B cell (primary cell): ENCODE measurements around the gene ADAM12. TPM values are rescaled to one million over a fixed set of nuclear protein-coding genes. Genes with fewer than 3 reads are reported as not detected.
"Not testable (repeated sequence)": the region's sequence is repeated elsewhere in the genome, so short reads cannot be mapped to it uniquely, and the experiment has no call there.

ENCODE experiments used
- ATAC-seq: fragments of 200-7000 bp; cut with Tn5 transposase; one replicate; pipeline ENCODE4 v1.10.0; 2021; ENCODE audit warnings: low read depth, mild to moderate bottlenecking, moderate number of reproducible peaks, moderate library complexity
- CTCF ChIA-PET: fragments of 350-600 bp; sonication (Branson Sonifier 250); formaldehyde crosslinking; loops from one replicate; lab custom pipeline; 2021; ENCODE audit warnings: antibody characterized with exemption, inconsistent platforms; lab: Charles Lee
- POLR2A ChIA-PET: fragments of 350-600 bp; sonication (Branson Sonifier 250); formaldehyde crosslinking; loops from one replicate; lab custom pipeline; 2021; ENCODE audit warnings: antibody characterized with exemption; lab: Charles Lee
- DNase-seq: peaks from one replicate; pipeline ENCODE4 v3.0.0; 2013
- H2AFZ ChIP-seq: 2 replicates; pipeline ENCODE4 v1.6.1; 2012; ENCODE audit warnings: mild to moderate bottlenecking, low read depth, low read length; ENCODE audit not compliant: insufficient read depth, poor library complexity, severe bottlenecking
- H3K27ac ChIP-seq, 2 donors: 1 replicate in 1 of 2; 2 replicates in 1 of 2; pipeline ENCODE4 v1.5.1; 2012 to 2013; ENCODE audit warnings: low read length in 2 of 2, mild to moderate bottlenecking in 2 of 2, moderate library complexity in 1 of 2
- H3K27me3 ChIP-seq, 4 experiments: fragments of 200-600 bp in 1 of 4; sonication (generic) in 1 of 4; replicated peaks in 1 of 4; 1 replicate in 2 of 4; 2 replicates in 2 of 4; pipeline versions ENCODE4 v1.6.1 to v1.7.0; 2013 to 2016; ENCODE audit warnings: low read length in 3 of 4, mild to moderate bottlenecking in 2 of 4, mixed read lengths in 1 of 4, moderate library complexity in 1 of 4; ENCODE audit not compliant: insufficient read depth in 4 of 4, control insufficient read depth in 3 of 4; ENCODE audit errors: control extremely low read depth in 1 of 4
- H3K36me3 ChIP-seq, 2 experiments: replicated peaks in 1 of 2; 1 replicate in 1 of 2; 2 replicates in 1 of 2; pipeline versions ENCODE4 v1.6.1 to v1.7.1; 2013; ENCODE audit warnings: low read length in 1 of 2; ENCODE audit not compliant: insufficient read depth in 2 of 2, control insufficient read depth in 1 of 2; ENCODE audit errors: control extremely low read depth in 1 of 2, extremely low read depth in 1 of 2
- H3K4me1 ChIP-seq, 2 donors: fragments of 200-600 bp in 1 of 2; sonication (generic) in 1 of 2; 1 replicate in 1 of 2; 2 replicates in 1 of 2; pipeline versions ENCODE4 v1.5.1 to v1.6.1; 2013 to 2017; ENCODE audit warnings: low read length in 2 of 2; ENCODE audit not compliant: control insufficient read depth in 2 of 2, insufficient read depth in 2 of 2
- H3K4me2 ChIP-seq: replicated peaks from 2 replicates; pipeline ENCODE3; 2012; ENCODE audit warnings: mild to moderate bottlenecking, low read depth, low read length; ENCODE audit not compliant: poor library complexity, severe bottlenecking
- H3K4me3 ChIP-seq, 5 experiments: fragments of 200-600 bp in 1 of 5; sonication (generic) in 1 of 5; 1 replicate in 3 of 5; 2 replicates in 2 of 5; pipeline versions ENCODE4 v1.5.1 to v1.7.0; 2011 to 2016; ENCODE audit warnings: low read length in 4 of 5, mild to moderate bottlenecking in 4 of 5, low read depth in 2 of 5, control low read depth in 1 of 5, moderate library complexity in 1 of 5; ENCODE audit not compliant: insufficient read depth in 1 of 5; ENCODE audit errors: control extremely low read depth in 1 of 5, extremely low read depth in 1 of 5
- H3K79me2 ChIP-seq: fragments of 200-600 bp; sonication (generic); one replicate; pipeline ENCODE4 v1.6.0; 2016; ENCODE audit warnings: low read length; ENCODE audit not compliant: control insufficient read depth, insufficient read depth
- H3K9ac ChIP-seq: fragments of 200-600 bp; sonication (generic); 2 replicates; pipeline ENCODE4 v1.6.1; 2017; ENCODE audit warnings: mild to moderate bottlenecking, low read length, moderate library complexity
- H3K9me3 ChIP-seq, 3 donors: one replicate each; pipeline versions ENCODE4 v1.6.1 to v1.7.1; 2013; ENCODE audit warnings: low read length in 2 of 3; ENCODE audit not compliant: control insufficient read depth in 2 of 3, insufficient read depth in 1 of 3; ENCODE audit errors: control extremely low read depth in 1 of 3
- H4K20me1 ChIP-seq: 2 replicates; pipeline ENCODE4 v1.6.0; 2012; ENCODE audit warnings: mild to moderate bottlenecking, low read length; ENCODE audit not compliant: insufficient read depth, control insufficient read depth, poor library complexity, severe bottlenecking
- H3K27ac Mint-ChIP-seq: one replicate; pipeline ENCODE4 v1.8.0; 2021; ENCODE audit warnings: mixed read lengths
- H3K27me3 Mint-ChIP-seq: one replicate; pipeline ENCODE4 v1.8.0; 2021; ENCODE audit warnings: mixed read lengths
- H3K4me1 Mint-ChIP-seq: one replicate; pipeline ENCODE4 v1.8.0; 2021; ENCODE audit warnings: mixed read lengths
- H3K4me3 Mint-ChIP-seq: one replicate; pipeline ENCODE4 v1.8.0; 2021; ENCODE audit warnings: mixed read lengths
- H3K9me3 Mint-ChIP-seq: one replicate; pipeline ENCODE4 v1.8.0; 2022; ENCODE audit warnings: mixed read lengths; ENCODE audit not compliant: insufficient read depth
- EZH2 ChIP-seq: IDR thresholded peaks from 2 replicates; pipeline ENCODE4 v1.6.1; 2012; ENCODE audit warnings: borderline replicate concordance, low read depth, mild to moderate bottlenecking, moderate library complexity, low read length; ENCODE audit not compliant: insufficient read depth, poor library complexity, severe bottlenecking
- WGBS: methylation state at CpG from one replicate; pipeline ENCODE4 v1.1.5; 2013; ENCODE audit warnings: missing lambda C conversion rate; ENCODE audit not compliant: insufficient coverage; 5-methylcytosine and 5-hydroxymethylcytosine counted together
- intact Hi-C: fragments of 100-400 bp; cut with micrococcal nuclease; formaldehyde crosslinking; loops from one replicate; pipeline ENCODE4 v1.10.0; 2022
- polyA plus RNA-seq: library from polyadenylated mRNA; depleted of rRNA; stranded (reverse); fragments of >200 nt; gene quantifications from 2 replicates; pipeline ENCODE4 v1.2.3, GENCODE V29; 2012
- total RNA-seq, 2 donors: library from RNA; stranded (reverse); fragments of 120-200 nt in 1 of 2; gene quantifications; 1 replicate in 1 of 2; 2 replicates in 1 of 2; pipeline versions ENCODE4 v1.2.3 to v1.2.4, GENCODE V29; 2013 to 2022
- TF ChIP-seq, protein P1 (sequence below): fragments of 200-600 bp; IDR thresholded peaks from one replicate; pipeline ENCODE4 v1.8.0; 2022; ENCODE audit warnings: antibody characterized with exemption, mild to moderate bottlenecking

Gene ADAM12
- total and polyA plus RNA-seq, 2 donors (not counting 1 experiment from before 2014, with no cell fraction given) = 0.01 to 0.22 TPM

DNA sequence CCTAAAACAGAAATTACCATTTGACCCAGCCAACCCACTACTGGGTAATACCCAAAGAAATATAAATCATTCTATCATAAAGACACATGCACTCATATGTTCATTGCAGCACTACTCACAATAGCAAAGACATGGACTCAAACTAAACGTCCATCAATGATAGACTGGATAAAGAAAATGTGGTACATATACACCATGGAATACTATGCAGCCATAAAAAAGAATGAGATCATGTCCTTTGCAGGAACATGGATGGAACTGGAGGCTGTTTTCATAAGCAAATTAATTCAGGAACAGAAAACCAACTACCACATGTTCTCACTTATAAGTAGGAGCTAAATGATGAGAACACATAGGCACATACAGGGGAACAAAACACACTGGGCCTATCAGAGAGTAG is 340.5 kb downstream of the ADAM12 start:
- H3K79me2 ChIP-seq, H4K20me1 ChIP-seq, H2AFZ ChIP-seq, H3K36me3 ChIP-seq, H3K27me3 ChIP-seq, H3K27ac ChIP-seq, intact Hi-C loops, H3K9me3 Mint-ChIP-seq, H3K4me1 ChIP-seq, H3K4me1 Mint-ChIP-seq, H3K9me3 ChIP-seq, H3K9ac ChIP-seq, H3K27ac Mint-ChIP-seq, H3K4me3 ChIP-seq, ATAC-seq, POLR2A ChIA-PET, CTCF ChIA-PET, H3K4me3 Mint-ChIP-seq, H3K4me2 ChIP-seq, DNase-seq: not testable (repeated sequence)
- H3K27me3 Mint-ChIP-seq = peaks cover 17% of the 10 kb centered on the region
- WGBS = no CpG with 5 or more reads among the region's 1 CpG

GRCh38 chr10:126046831-126047230 is 341.4 kb downstream of the ADAM12 start:
- CTCF ChIA-PET = interaction anchor here (0.6 kb wide), 1 partner anchor 107 kb away, joined by 3 read pairs; no protein-coding TSS in a partner anchor
- POLR2A ChIA-PET = no interaction called here
- Mint-ChIP-seq H3K4me3 (no peak overlapping the region), H3K27me3 (peaks cover 9% of the 10 kb centered on the region), H3K9me3 (no peaks in the 10 kb centered on the region), H3K27ac (no peak overlapping the region), H3K4me1 (peaks cover 17% of the 10 kb centered on the region)
- intact Hi-C loops = no loop called here
- H3K4me3 ChIP-seq = no peak overlapping the region
- H3K27ac ChIP-seq = no peak overlapping the region
- H4K20me1 ChIP-seq = no peaks in the 10 kb centered on the region
- no peak for TF ChIP-seq EZH2
- TF ChIP-seq, protein P1, sequence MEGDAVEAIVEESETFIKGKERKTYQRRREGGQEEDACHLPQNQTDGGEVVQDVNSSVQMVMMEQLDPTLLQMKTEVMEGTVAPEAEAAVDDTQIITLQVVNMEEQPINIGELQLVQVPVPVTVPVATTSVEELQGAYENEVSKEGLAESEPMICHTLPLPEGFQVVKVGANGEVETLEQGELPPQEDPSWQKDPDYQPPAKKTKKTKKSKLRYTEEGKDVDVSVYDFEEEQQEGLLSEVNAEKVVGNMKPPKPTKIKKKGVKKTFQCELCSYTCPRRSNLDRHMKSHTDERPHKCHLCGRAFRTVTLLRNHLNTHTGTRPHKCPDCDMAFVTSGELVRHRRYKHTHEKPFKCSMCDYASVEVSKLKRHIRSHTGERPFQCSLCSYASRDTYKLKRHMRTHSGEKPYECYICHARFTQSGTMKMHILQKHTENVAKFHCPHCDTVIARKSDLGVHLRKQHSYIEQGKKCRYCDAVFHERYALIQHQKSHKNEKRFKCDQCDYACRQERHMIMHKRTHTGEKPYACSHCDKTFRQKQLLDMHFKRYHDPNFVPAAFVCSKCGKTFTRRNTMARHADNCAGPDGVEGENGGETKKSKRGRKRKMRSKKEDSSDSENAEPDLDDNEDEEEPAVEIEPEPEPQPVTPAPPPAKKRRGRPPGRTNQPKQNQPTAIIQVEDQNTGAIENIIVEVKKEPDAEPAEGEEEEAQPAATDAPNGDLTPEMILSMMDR = no peak
- H3K9ac ChIP-seq = no peak overlapping the region
- peaks cover 15 to 18% of the 10 kb centered on the region in 2 donors for H3K4me1 ChIP-seq
- H3K79me2 ChIP-seq = no peaks in the 10 kb centered on the region
- no peak overlapping the region for H2AFZ ChIP-seq
- no peak overlapping the region for H3K4me2 ChIP-seq
- peaks cover 0 to 2% (median 0%) of the 10 kb centered on the region in 4 experiments for H3K27me3 ChIP-seq
- WGBS = 88% methylated on average over 1 of the region's 5 CpGs
- H3K36me3 ChIP-seq = no peaks in the 10 kb centered on the region
- H3K9me3 ChIP-seq = no peaks in the 10 kb centered on the region
- DNase-seq = no peak
- ATAC-seq = no peak
